ENCODE measurements around the gene IL1R2. TPM values are rescaled to one million over a fixed set of nuclear protein-coding genes. Genes with fewer than 3 reads are reported as not detected.

IL1R2 gene
- total RNA-seq, 1 experiment from 2014 or later: 10.1 TPM

DNA sequence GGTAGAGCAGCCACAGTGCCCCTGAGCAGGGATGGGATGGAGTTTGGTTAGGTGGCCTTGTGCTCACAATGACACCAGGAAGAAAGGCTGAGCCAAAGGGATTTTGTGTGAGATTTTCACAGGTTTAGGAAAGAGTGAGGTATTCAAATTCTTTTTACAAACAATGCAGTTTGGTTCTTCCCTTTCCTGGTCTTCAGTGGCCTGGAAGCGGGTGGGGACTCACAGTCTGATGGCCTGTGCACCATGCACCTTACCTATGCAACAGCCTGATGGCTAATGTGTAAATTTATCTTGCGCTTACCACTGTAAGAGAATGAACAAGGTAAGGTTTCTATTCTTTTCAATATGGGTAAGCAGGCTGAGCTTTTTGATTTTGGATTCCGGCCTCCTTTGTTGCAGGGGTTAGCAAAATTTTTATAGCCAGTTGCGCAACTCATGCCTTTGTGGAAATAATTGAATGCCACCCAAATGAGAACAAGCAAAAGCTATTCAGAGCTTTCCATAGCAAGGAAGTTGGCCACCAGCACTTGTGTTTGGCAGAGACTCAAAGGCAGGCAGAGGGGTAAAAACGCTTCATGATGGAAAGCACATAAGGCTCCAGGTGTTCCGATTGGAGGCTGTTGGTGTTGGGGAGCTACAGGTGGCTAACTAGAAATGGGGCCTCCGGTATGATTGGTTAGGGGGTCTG is 23.8 kb upstream of the IL1R2 start:
- Mint-ChIP-seq H3K27ac (ENCODE audit: unreplicated experiment) (no peak overlapping the region), H3K36me3 (ENCODE audit: insufficient read depth, unreplicated experiment) (no peaks in the 10 kb centered on the region), H3K27me3 (ENCODE audit: insufficient read depth, unreplicated experiment) (no peaks in the 10 kb centered on the region), H3K4me3 (ENCODE audit: unreplicated experiment) (no peak overlapping the region), H3K4me1 (ENCODE audit: low read depth, unreplicated experiment) (no peaks in the 10 kb centered on the region), H3K9me3 (ENCODE audit: unreplicated experiment) (peaks cover 26% of the 10 kb centered on the region)
- TF ChIP-seq, protein P1, sequence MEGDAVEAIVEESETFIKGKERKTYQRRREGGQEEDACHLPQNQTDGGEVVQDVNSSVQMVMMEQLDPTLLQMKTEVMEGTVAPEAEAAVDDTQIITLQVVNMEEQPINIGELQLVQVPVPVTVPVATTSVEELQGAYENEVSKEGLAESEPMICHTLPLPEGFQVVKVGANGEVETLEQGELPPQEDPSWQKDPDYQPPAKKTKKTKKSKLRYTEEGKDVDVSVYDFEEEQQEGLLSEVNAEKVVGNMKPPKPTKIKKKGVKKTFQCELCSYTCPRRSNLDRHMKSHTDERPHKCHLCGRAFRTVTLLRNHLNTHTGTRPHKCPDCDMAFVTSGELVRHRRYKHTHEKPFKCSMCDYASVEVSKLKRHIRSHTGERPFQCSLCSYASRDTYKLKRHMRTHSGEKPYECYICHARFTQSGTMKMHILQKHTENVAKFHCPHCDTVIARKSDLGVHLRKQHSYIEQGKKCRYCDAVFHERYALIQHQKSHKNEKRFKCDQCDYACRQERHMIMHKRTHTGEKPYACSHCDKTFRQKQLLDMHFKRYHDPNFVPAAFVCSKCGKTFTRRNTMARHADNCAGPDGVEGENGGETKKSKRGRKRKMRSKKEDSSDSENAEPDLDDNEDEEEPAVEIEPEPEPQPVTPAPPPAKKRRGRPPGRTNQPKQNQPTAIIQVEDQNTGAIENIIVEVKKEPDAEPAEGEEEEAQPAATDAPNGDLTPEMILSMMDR (IDR thresholded peaks at IDR 0.05; ENCODE audit: insufficient read depth in 1 of 2, low read depth in 1 of 2, low read length in 1 of 2, severe bottlenecking in 1 of 2, unreplicated experiment in 1 of 2): no peak
- Histone ChIP-seq H3K4me3 (ENCODE audit: low read depth, low read length) (no peak overlapping the region), H3K4me1 (peaks cover 6% of the 10 kb centered on the region; the same call in 1 of the 2 replicates), H3K27me3 (replicated peaks; ENCODE audit: control insufficient read depth, insufficient read depth, low read length) (no peaks in the 10 kb centered on the region), H3K9me3 (no peaks in the 10 kb centered on the region), H3K36me3 (ENCODE audit: control insufficient read depth, insufficient read depth, low read length) (no peaks in the 10 kb centered on the region)
- no peak for DNase-seq
- intact Hi-C loops (cut with micrococcal nuclease; ENCODE audit: unreplicated experiment): no loop called here
- ChIA-PET CTCF (no interaction called here), POLR2A (no interaction called here)
- no TSS peak for BruUV-seq (replicated peaks)

GRCh38 chr2:101969723-101970122 is 22.0 kb upstream of the IL1R2 start:
- no peak for DNase-seq
- H3K9me3 Mint-ChIP-seq (ENCODE audit: unreplicated experiment): peaks cover 27% of the 10 kb centered on the region
- Histone ChIP-seq H3K4me1 (peaks cover 10% of the 10 kb centered on the region; the same call in 1 of the 2 replicates), H3K36me3 (ENCODE audit: control insufficient read depth, insufficient read depth, low read length) (no peaks in the 10 kb centered on the region), H3K9me3 (no peaks in the 10 kb centered on the region), H3K4me3 (ENCODE audit: low read depth, low read length) (no peak overlapping the region), H3K27me3 (replicated peaks; ENCODE audit: control insufficient read depth, insufficient read depth, low read length) (no peaks in the 10 kb centered on the region)
- no peak overlapping the region for H3K4me3 Mint-ChIP-seq (ENCODE audit: unreplicated experiment)
- H3K4me1 Mint-ChIP-seq (ENCODE audit: low read depth, unreplicated experiment): no peaks in the 10 kb centered on the region
- H3K36me3 Mint-ChIP-seq (ENCODE audit: insufficient read depth, unreplicated experiment): no peaks in the 10 kb centered on the region
- ChIA-PET POLR2A (no interaction called here), CTCF (interaction anchor here (1.1 kb wide), 1 partner anchor 36 kb away, joined by 3 read pairs; no protein-coding TSS in a partner anchor)
- H3K27me3 Mint-ChIP-seq (ENCODE audit: insufficient read depth, unreplicated experiment): no peaks in the 10 kb centered on the region
- intact Hi-C loops (cut with micrococcal nuclease; ENCODE audit: unreplicated experiment): no loop called here
- no TSS peak for BruUV-seq (replicated peaks)
- no peak overlapping the region for H3K27ac Mint-ChIP-seq (ENCODE audit: unreplicated experiment)
- TF ChIP-seq, protein P1 (IDR thresholded peaks at IDR 0.05; ENCODE audit: insufficient read depth in 1 of 2, low read depth in 1 of 2, low read length in 1 of 2, severe bottlenecking in 1 of 2, unreplicated experiment in 1 of 2): no peak

DNA sequence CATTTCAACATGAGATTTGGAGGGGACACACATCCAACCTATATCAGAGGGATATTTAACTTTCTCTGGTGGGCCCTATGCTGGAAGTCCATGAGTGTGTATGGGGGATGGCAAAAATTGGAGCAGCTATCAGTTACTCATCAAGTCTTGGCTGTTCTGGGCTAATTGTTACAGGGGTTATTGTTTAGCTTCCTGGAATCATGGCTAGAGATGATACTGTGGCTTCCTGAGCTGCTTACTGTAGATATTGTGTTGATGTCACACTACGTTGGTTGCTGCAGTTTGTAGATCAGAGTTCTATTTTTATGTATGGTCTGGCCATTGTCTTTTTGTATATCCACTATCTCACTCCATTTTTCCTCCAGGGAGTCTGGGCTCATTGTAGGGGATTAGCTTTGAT is 20.9 kb upstream of the IL1R2 start:
- no peak overlapping the region for H3K4me3 Mint-ChIP-seq (ENCODE audit: unreplicated experiment)
- peaks cover 10% of the 10 kb centered on the region; the same call in 1 of the 2 replicates for H3K4me1 ChIP-seq
- no peaks in the 10 kb centered on the region for H3K27me3 ChIP-seq (replicated peaks; ENCODE audit: control insufficient read depth, insufficient read depth, low read length)
- H3K9me3 Mint-ChIP-seq (ENCODE audit: unreplicated experiment): peaks cover 27% of the 10 kb centered on the region
- H3K27me3 Mint-ChIP-seq (ENCODE audit: insufficient read depth, unreplicated experiment): no peaks in the 10 kb centered on the region
- intact Hi-C loops (cut with micrococcal nuclease; ENCODE audit: unreplicated experiment): no loop called here
- ChIA-PET CTCF (no interaction called here), POLR2A (no interaction called here)
- H3K9me3 ChIP-seq: no peaks in the 10 kb centered on the region
- TF ChIP-seq, protein P1 (IDR thresholded peaks at IDR 0.05; ENCODE audit: insufficient read depth in 1 of 2, low read depth in 1 of 2, low read length in 1 of 2, severe bottlenecking in 1 of 2, unreplicated experiment in 1 of 2): no peak
- no peaks in the 10 kb centered on the region for H3K36me3 ChIP-seq (ENCODE audit: control insufficient read depth, insufficient read depth, low read length)
- BruUV-seq (replicated peaks): no TSS peak
- no peak for DNase-seq
- H3K4me1 Mint-ChIP-seq (ENCODE audit: low read depth, unreplicated experiment): no peaks in the 10 kb centered on the region
- H3K36me3 Mint-ChIP-seq (ENCODE audit: insufficient read depth, unreplicated experiment): no peaks in the 10 kb centered on the region
- no peak overlapping the region for H3K27ac Mint-ChIP-seq (ENCODE audit: unreplicated experiment)
- no peak overlapping the region for H3K4me3 ChIP-seq (ENCODE audit: low read depth, low read length)
